Fibroblast of upper back skin (primary cell): ENCODE data around the gene SLC49A3.

Source experiments
- DNase-seq: peaks from one replicate; pipeline ENCODE4 v3.0.0-alpha.2; 2013

Gene SLC49A3

DNA sequence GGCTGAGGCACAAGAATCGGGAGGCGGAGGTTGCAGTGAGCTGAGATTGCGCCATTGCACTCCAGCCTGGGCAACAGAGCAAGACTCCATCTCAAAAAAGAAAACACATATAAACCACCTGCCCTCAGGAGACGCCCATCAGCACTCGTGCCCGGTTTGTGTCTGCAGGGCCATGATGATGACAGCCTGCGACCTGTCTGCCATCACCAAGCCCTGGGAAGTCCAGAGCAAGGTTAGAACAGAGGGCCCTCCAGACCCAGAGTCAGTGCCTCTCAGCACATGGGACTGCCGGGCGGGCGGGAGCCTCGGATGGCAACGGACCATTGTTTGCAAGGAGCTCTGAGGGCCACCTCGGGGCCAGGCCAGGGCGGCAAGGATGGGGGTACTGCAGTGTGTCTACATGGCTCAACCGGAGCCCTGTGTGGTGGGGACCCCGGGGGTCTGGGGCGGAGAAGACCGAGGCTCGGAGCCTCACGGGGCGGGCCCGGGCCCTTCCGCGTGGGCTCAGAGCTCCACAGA lies 24.2 kb downstream of the SLC49A3 start:
- DNase-seq: no peak

DNA sequence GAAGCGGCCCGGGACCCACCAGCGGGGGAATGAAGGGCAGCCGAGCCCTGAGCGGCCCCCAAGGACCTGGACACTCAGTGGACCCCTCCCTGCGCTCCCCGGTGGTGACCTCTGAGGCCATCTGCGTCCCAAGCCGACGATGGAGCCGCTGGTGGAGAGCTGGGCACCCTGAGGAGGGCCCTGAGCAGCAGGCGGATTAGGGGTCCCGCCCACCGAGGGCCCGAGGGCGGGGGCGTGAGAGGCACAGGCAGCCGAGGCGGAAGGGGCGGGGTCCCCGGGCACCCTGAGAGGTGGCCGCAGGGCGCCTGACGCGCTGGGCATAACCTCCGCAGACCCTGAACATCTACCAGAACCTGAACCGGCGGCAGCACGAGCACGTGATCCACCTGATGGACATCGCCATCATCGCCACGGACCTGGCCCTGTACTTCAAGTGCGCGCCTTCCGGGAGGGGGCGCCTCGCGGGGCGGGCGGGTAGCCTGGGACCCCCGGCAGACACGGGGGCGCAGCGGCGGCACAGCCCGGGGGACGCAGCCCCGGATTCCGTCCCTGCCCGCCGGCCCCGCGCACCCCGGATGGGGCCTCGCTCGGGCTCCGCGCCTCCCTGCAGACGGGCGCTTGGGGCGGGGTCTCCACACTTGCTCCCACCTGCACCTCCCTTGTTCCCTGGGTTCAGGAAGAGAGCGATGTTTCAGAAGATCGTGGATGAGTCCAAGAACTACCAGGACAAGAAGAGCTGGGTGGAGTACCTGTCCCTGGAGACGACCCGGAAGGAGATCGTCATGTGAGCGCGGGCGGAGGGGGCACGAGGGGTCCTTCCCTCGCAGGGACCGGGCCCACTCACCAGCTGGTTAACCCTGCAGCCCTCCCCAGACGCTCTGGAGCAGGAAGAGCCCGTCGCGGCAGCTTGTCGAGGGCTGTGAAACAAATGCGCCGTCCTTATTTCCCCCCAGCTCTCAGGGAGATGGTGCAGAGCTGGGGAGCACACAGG lies 25.2 kb downstream of the SLC49A3 start:
- DNase-seq: no peak

DNA sequence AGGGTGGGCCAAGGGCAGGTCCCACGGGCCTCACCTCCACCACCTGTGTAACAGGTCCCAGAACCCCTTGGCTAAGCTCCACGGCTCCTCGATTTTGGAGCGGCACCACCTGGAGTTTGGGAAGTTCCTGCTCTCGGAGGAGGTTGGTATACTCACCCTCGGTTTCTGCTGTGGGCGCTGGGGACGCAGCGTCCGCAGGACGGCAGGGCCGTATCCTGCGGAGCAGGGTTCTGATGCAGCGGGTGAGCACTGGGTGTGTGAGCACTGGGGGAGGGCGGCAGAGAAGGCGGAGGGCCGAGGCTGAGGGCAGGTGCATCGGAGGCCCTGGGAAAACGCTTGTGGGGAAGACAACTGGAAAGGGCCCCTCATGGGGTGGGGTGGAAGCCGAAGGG lies 25.9 kb downstream of the SLC49A3 start:
- DNase-seq: no peak

DNA sequence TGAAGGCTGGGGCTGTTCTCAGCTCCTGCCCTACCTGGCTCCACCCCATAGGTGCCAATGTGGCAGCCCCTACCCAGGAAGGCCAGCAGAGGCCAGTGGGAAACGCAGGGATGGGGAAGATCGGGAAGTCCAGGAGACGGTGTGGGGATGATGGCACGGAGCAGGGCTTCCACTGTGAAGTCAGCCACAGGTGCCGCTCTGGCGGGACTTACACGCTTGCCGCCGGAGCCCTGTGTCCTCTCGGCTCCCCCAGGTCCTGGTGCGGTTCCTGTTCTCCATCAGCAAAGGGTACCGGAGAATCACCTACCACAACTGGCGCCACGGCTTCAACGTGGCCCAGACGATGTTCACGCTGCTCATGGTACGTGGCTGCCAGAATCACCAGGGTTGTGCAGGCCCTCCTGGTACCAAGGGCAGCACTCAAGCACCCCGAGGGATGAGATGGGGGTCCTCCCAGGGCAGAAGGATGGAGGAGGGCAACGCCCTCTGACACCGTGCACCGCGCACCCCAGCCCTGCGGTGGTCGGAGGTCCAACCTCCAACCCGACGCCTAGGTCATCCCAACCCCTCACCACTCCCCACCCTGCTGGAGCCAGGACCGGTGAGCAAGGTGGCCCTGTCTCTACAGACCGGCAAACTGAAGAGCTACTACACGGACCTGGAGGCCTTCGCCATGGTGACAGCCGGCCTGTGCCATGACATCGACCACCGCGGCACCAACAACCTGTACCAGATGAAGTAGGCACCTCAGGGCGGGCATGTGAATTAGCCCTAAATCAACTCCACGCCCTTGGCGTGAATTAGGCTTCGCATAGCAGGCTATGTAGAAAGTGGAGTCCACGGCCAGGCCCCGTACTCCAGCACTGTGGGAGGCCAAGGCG lies 26.8 kb downstream of the SLC49A3 start:
- DNase-seq: no peak

DNA sequence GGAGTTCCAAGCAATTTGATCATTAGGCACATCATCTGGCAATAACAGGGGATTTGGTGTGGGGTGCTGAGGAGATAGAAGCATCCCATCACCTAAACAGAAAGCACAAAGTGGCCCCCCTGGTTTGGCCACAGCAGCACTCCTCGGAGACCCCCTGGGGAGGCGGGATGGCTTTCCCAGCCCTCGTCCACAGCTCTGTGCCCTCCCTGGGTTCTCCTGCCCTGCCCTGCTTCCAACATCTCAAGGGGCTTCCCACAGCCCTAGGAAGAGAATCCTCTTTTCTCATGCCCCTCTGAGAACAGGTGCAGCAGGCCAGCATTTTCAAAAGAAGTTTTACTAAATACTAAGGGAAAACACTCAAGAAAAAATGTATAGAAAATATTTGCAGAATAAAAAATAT lies 27.7 kb downstream of the SLC49A3 start:
- no peak for DNase-seq

DNA sequence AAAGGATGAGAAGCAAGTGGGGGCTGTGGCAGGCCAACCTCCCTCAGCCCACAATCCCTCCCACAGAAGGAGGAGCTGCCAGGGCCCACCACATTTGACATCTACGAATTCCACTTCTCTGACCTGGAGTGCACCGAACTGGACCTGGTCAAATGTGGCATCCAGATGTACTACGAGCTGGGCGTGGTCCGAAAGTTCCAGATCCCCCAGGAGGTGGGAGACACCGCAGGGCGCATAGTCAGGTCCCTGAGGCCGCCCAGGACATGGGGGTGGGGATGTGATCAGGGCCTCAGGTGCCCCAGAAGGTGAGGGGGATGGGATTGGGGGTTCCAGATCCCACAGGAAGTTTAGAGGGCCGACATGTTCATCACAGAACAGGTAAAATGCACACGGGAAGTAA lies 28.6 kb downstream of the SLC49A3 start:
- no peak for DNase-seq

DNA sequence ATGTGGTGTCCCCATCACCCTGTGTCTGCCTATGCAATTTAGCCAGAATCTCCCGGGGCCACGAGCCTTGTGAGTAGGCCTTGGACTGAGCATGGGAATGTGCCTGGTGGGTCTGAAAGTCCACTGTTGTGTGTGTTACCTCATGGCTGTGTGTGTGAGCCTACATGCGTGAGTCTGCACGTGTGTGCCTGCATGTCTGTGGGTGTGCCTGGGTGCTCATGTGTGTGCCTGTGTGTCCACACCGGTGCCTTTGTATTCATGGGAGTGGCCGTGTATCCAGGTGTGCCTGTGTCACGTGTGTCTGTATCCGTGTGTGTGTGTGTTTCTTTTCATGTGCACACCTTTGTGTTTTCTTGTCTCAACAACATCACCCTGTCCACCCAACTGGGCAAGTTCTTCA lies 29.1 kb downstream of the SLC49A3 start:
- DNase-seq: no peak

DNA sequence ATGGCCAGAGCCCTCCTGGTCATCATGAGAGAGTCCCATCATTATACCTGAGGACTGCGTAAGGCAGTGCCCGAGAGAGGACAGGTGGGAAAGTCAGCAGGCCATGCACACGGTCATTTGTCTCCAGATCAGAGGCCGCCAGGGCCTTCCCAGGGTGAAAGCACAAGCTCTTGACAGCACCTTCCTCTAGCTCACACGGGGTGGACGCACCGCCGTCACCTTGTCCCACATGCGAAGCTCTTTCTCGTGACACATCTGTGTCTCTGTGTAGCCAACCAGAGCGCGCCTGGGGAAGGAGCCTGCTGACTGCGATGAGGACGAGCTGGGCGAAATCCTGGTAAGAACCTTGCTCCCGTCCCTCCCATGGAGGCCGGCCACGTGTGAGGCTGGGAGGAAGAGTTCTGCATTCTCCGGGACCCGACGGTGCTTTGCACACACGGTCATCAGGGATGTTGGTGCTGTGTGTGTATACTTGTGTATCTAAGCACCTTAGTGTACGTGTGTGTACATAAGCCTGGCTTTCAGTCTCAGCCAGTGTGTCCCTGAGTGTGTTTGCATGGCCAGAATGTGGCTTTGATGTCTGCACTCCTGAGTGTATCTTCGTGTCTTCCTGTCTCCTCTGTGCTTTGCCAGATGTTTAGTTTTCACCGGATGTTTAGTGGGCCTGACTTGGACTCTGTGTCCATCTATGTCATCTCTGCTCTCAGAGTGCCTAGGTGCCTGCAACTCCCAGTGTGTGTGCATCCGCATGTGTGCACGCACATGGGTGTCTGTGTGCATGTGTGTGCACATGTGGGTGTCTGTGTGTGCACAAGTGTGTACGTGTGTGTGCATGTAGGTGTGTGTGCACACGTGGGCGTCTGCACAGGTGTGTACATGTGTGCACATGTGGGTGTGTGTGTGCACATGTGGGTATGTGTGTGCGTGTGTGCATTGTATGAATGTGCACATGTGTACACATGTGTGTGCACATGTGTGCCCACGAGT lies 30.0 kb downstream of the SLC49A3 start:
- DNase-seq: no peak

DNA sequence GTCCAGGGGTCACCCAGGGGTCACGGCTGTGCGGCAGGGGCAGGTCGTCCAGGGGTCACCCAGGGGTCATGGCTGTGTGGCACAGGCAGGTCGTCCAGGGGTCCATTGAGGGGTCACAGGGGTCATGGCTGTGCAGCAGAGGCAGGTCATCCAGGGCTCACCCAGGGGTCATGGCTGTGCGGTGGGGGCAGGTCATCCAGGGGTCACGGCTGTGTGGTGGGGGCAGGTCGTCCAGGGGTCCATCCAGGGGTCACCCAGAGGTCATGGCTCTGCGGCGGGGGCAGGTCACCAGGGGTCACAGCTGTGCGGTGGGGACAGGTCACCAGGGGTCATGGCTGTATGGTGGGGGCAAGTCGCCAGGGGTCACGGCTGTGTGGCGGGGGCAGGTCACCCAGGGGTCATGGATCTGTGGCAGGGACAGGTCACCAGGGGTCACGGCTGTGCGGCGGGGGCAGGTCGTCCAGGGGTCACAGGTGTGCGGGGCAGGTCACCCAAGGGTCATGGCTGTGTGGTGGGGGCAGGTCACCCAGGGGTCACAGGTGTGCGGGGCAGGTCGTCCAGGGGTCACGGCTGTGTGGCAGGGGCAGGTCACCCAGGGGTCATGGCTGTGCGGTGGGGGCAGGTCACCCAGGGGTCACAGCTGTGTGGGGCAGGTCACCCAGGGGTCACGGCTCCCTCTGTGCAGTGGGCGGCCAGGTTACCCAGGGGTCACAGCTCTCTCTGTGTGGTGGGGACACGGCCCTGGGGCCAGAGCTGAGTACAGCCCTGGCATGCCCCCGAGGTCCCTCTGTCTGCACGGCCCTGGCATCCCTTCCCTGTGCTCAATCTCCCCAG lies 30.9 kb downstream of the SLC49A3 start:
- DNase-seq: no peak

DNA sequence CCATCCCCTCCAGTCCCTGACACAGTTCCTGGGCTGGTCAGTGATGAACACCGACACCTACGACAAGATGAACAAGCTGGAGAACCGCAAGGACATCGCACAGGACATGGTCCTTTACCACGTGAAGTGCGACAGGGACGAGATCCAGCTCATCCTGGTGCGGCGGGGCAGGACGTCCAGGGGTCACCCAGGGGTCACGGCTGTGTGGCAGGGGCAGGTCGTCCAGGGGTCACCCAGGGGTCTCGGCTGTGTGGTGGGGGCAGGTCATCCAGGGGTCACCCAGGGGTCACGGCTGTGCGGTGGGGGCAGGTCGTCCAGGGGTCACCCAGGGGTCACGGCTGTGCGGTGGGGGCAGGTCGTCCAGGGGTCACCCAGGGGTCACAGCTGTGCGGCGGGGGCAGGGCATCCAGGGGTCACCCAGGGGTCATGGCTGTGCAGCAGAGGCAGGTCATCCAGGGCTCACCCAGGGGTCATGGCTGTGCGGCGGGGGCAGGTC lies 31.6 kb downstream of the SLC49A3 start:
- DNase-seq: no peak

DNA sequence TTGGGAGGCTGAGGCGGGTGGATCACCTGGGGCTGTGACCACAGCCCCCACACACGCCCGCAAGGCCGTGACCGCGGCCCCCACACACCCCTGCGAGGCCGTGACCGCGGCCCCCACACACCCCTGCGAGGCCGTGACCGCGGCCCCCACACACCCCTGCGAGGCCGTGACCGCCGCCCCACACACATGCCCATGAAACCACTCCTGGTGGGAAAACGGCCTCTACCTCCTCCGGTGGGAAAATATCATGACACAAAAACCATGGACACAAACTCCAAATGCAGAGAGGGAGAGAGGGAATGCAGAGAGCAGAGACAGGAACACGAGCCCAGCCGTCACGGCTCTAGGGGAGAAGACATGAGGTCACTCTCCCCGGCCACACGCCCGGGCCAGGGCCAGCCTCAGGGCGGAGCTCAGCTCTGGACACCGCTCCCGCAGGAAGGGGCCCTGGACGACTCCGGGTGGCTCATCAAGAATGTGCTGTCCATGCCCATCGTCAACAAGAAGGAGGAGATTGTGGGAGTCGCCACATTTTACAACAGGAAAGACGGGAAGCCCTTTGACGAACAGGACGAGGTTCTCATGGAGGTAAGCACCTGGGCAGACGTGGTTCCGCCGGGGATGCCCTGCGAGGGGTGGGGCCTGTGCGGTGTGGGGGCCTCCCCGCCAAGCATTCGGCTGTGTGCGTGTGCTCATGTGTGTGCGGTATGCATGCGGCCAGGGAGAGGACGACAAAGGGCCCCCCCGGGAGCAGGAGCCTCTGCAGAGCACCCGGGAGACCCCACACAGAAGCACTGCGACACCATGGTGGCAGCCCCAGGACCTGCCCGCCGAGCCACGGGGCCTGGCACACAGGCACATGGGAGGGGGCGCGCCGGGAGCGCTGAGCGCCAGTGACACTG lies 32.3 kb downstream of the SLC49A3 start:
- no peak for DNase-seq

DNA sequence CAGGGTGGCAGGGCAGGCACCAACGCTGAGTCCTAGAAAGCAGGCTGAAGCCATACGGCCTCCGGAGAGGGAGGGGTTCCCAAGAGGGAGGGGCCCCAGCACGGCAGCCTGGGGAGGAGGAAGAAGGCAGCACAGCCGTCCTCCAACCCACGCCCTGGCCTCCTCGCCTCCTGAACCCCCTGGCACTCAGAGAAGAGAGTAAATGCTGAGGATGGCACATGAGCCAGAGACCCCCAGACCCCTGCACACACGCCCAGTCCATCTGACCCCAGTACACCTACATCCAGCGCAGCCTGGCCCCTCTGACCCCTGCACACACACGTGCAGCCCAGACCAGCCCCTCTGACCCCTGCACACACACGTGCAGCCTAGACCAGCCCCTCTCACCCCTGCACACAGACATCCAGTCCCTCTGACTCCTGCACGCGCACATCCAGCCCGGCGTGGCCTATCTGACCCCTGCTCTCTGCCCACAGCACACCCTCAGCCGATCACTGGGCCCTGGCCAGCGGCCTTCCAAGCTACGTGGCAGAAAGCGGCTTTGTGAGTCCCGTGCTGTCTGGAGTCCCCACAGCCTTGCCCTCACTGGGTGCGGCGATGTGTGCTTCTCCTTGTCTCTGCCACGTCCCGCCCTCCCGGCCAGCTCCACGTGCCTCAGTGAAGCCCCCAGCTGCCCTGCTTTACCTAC lies 33.3 kb downstream of the SLC49A3 start:
- DNase-seq: no peak

DNA sequence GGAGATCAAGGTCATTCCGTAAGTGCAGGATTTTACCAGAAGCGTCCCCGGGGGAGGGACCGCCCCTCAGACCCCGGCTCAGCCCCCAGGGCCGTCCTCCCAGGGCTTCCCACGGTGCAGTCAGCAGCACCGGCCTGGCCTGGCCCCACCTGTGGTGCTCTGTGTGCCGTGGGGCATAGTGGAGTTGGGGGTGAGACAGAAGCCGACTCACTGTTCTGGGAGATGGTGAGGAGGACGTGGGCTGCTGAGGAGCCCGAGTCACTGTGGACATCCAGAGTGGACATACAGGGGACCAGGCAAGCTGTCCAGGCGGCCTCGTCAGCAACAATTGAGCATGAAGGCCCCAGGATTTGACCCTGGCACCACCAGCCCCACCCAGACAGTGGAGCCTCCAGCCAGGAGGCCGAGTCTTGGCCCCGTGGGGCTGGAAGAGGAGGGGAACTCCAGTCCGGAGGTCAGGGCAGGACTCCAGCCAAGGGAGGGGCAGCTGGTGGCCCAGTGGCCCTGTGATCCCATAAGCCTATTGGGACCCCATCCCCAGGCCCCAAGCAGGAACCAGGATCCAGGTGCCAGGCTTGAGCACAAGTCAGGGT lies 34.0 kb downstream of the SLC49A3 start:
- no peak for DNase-seq

DNA sequence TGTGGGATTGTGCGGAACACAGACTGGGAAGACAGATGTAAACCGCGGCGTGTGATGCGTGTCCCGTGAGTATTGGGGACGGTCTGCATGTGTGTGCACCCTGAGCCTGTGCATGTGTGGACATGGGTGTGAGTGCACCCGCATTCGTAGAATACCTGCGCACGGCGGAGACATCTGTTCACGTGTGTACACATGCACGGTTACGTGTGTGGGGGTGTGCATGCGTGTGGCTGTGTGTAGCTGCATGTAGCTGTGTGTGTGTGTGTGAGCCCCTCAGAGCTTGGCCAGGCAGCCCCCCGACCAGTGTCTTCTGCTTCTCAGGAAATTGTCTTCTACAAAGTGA lies 34.5 kb downstream of the SLC49A3 start:
- DNase-seq: no peak

DNA sequence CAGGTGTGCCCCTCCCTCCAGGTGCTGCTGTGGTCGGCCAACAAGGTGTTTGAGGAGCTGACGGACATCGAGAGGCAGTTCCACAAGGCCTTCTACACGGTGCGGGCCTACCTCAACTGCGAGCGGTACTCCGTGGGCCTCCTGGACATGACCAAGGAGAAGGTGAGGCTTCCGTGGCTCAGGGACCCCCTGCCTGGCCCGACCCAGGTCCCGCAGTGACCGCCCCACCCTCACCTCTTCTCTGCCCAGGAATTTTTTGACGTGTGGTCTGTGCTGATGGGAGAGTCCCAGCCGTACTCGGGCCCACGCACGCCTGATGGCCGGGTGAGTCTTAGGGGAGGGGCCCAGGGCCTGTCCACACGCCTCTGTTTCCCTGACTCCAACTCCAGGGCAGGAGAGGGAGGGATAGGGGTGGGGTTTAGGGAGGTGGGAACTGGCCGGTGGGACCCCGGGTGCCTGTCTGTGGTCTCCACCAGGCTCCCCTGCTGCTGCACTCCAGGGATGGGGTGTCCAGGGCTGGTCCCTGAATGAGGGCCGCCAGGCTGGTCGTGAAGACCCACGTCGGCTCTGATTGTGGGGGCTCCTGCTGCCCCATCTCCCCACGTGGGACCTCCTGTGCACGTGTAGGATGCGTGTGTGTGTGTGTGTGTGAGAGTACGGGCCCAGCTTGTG lies 35.0 kb downstream of the SLC49A3 start:
- no peak for DNase-seq

DNA sequence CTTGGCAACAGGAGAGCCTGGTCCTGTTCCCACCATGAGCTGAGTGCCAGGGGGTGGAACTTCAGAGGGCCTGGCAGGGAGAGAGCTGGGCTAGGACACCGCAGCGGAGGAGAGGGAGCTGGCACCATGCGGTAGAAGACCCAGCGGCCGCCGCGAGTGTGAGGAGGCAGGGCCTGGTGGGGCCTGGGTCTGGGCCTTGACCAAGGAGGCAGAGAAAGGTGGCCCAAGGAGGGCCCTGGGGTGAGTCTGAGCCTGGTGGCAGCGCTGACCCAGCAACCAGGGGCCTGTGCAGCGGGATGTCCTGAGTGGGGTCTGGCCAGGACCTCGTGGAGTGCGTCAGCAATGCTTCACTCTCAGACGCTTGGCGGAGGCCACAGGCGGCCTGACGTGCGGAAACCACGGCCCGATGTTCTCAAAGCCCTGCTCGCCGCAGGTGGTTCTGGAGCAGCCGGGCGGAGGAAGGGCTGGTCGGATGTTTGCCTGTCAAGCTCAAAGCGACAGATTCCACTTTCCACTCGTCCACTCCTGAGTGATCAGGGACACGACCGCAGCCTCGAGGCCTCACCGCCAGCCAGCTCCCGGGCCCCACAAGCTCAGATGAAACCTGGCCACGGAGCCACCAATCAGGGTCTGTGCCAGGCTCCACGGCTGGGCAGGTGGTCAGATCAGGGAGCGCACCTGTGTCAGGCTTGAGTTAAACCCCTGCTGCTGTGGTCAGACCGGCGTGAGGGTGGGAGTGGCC lies 35.7 kb downstream of the SLC49A3 start:
- DNase-seq: no peak

DNA sequence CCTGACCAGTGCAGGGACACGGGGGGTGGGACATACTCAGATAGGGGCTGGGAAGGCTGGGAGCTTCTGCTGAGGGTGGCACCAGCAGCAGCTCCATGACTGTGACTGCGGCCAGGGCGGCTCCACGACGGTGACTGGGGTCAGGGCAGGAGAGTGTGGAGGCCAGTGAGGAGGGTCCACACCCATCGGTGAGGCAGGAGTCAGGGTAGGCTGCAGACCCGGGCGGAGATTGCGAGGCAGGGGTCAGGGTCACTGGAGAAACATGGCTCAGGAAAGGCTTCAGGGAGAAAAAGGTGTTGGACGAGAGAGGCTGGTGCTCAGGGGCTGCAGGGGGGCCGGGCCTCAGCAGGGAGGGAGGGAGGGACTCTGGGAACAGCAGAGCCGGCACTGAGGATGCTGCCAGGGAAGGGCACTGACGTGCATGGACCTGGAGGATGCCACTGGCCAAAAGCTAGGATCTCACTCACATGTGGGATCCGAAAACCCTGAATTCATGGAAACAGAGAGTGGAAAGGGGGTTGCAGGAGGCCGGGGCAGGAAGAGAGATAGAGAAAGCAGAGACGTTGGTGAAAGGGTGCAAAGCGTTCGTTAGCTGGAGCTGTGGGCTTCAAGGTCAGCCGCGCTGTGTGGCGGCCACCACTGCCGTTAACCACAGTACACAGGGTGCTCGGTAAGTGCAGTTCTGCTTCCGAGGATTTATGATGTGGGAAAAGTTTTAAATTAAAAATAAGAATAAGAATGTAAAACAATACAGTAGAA lies 36.9 kb downstream of the SLC49A3 start:
- DNase-seq: no peak
